HG03045 (cell line): ENCODE results near the gene CLEC11A.
"Not testable (repeated sequence)": the region's sequence is repeated elsewhere in the genome, so short reads cannot be mapped to it uniquely, and the experiment has no call there.

ENCODE experiments used
- ATAC-seq: cut with Tn5 transposase; IDR thresholded peaks from one replicate; pipeline ENCODE4 v1.9.1; 2021; ENCODE audit warnings: mild to moderate bottlenecking, moderate library complexity; ENCODE audit not compliant: unreplicated experiment

The CLEC11A gene

GRCh38 chr19:50721441-50722137 is 1.6 kb upstream of the CLEC11A start:
- ATAC-seq: no peak

GRCh38 chr19:50722201-50723013 is 757 bp upstream of the CLEC11A start:
- no peak for ATAC-seq

- ATAC-seq: no peak
Measured at GRCh38 chr19:50723735-50724521, 764 bp downstream of the CLEC11A start.

GRCh38 chr19:50724522-50725217 is 1.5 kb downstream of the CLEC11A start:
- peak; percentile 42 for ATAC-seq

GRCh38 chr19:50725218-50725910 is 2.2 kb downstream of the CLEC11A start:
- peak; percentile 15 for ATAC-seq

- no peak for ATAC-seq
Measured at GRCh38 chr19:50725911-50726230, 2.7 kb downstream of the CLEC11A start.

GRCh38 chr19:50728084-50728737 is 5.0 kb downstream of the CLEC11A start:
- ATAC-seq: no peak

- ATAC-seq: no peak
Measured at GRCh38 chr19:50729894-50730293, 6.7 kb downstream of the CLEC11A start.

- ATAC-seq: no peak
Measured at GRCh38 chr19:50735869-50736268, 12.7 kb downstream of the CLEC11A start.

- ATAC-seq: no peak
Measured at GRCh38 chr19:50736338-50736737, 13.2 kb downstream of the CLEC11A start.

GRCh38 chr19:50739132-50739913 is 16.2 kb downstream of the CLEC11A start:
- ATAC-seq: no peak

GRCh38 chr19:50739914-50740426 is 16.8 kb downstream of the CLEC11A start:
- ATAC-seq: no peak

- ATAC-seq: no peak
Measured at GRCh38 chr19:50741179-50741933, 18.2 kb downstream of the CLEC11A start.

- no peak for ATAC-seq
Measured at GRCh38 chr19:50743537-50743936, 20.4 kb downstream of the CLEC11A start.

GRCh38 chr19:50745221-50745620 is 22.1 kb downstream of the CLEC11A start:
- no peak for ATAC-seq

GRCh38 chr19:50747141-50747540 is 24.0 kb downstream of the CLEC11A start:
- not testable (repeated sequence) for ATAC-seq

GRCh38 chr19:50749490-50749889 is 26.3 kb downstream of the CLEC11A start:
- no peak for ATAC-seq

- no peak for ATAC-seq
Measured at GRCh38 chr19:50750010-50750409, 26.8 kb downstream of the CLEC11A start.
